ENCODE data around the gene TFF1.

TFF1 gene

DNA sequence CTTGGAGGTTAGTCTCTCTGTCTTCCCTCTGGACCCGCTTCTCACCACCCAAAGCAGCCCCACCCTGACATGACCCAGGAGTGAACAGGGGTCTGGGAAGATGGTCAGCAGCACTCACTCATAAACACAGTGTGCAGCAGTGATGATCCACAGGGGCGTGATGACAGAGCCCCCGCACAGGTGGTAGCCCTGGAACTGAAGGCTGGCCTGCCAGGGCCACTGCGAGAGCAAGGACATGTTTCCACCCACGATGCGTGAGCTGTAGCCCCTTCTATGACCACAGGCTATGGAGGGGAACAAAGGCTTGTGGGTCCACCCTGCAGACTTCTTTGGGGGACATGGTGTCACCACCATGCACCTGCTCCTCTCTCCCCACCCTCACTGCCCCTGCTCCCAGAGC is 16.6 kb upstream of the TFF1 start:
- DNase-seq (ENCODE audit: low read depth): no peak

DNA sequence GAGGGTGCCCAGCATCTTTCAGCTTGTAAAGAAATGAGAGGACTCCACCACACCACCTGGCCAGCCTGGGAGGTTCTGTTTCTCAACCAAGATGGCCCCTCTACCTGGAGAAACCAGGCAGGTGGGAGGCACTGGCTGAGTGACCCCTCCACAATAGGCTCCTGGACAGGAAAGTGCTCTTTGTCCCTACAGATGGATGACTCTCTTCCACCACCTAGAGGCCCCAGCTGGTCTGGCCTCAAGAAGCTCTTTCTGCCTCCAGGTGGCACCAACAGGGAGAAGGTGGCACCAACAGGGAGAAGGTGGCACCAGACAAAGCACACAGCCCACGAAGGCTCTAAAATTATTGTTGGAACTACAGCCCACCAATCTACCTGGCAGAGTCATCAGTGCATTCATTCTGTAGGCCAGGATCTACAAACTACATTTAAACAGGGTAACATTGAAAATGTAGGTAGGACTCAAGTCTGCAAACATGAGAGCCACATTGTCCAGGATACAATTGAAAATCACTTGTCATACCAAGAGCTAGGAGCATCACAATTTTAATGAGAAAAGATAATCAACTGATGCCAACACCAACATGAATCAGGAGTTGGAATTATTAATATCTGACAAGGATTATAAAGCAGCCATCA is 15.1 kb upstream of the TFF1 start:
- no peak for DNase-seq (ENCODE audit: low read depth)

- DNase-seq (ENCODE audit: low read depth): no peak
Measured at GRCh38 chr21:42379426-42380215, 13.3 kb upstream of the TFF1 start.

DNA sequence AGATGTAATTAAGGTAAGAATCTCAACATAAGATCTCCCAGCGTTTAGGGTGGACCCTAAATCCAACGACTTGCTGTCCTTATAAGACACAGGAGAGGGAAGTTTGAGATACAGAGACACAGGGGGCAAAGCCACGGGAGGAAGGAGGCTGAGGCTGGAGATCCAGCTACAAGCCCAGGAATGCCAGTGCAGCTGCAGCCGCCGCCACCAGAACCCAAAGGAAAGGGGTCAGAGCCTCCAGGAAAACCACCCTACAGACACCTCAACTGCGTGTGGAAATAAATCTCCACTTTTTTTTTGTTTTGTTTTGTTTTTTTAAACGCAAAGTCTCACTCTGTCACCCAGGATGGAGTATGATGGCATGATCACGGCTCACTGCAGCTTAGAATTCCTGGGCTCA is 12.1 kb upstream of the TFF1 start:
- DNase-seq (ENCODE audit: low read depth): no peak

GRCh38 chr21:42377951-42378340 is 11.6 kb upstream of the TFF1 start:
- DNase-seq (ENCODE audit: low read depth): no peak

DNA sequence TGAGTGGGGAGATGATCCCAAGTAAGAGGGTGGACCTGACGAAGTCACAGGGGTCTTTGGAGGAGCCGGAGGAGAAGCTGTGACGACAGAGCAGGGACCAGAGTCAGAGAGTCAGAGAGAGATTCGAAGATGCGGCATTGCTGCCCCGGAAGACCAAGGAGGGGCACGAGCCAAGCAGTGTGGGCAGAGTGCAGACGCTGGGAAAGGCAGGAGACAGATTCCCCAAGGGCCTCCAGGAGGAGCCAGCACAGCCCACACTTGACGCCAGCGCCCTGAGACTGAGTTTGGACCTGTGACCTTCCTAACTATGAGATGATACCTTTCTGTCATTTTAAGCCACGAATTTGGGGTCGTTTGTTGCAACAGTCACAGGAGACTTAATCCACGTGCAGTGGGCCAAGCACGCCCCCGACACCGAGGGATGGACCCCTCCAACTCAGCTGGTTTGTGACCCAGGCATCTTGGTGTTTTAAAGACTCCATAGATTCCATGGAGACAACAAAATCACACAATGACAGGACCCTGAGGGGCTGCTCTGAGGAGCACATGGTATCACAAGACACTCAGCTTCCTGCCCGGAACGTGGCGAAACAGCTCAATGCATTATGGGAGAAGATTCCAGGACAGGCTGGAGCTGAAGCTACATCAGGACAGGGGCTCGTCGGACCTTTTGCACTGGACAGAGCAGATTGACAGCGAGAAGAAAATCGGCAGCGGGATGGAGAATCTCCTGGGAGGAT is 11.0 kb upstream of the TFF1 start:
- no peak for DNase-seq (ENCODE audit: low read depth)

- no peak for DNase-seq (ENCODE audit: low read depth)
Measured at GRCh38 chr21:42376338-42376982, 10.1 kb upstream of the TFF1 start.

GRCh38 chr21:42375966-42376337 is 9.6 kb upstream of the TFF1 start:
- DNase-seq (ENCODE audit: low read depth): no peak

DNA sequence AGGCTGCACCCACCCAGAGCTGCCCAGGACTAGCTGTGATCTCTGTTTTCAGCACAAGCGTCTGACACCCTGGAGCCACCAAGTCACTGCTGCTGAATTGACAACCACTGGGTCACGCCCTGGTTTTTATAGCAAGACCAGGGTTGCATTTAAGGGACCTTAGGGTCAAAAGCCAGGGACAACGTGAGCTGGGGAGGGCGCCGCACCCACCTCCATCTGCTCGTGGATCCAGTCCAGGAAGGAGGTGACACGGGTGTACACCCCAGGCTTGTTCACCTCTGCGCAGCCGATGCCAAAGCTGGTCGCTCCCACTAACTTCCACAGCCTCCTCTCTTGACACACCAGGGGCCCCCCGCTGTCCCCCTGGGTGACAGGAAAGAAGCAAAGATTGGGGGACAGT is 9.2 kb upstream of the TFF1 start:
- no peak for DNase-seq (ENCODE audit: low read depth)

- no peak for DNase-seq (ENCODE audit: low read depth)
Measured at GRCh38 chr21:42374864-42375499, 8.6 kb upstream of the TFF1 start.

- no peak for DNase-seq (ENCODE audit: low read depth)
Measured at GRCh38 chr21:42374457-42374856, 8.1 kb upstream of the TFF1 start.

DNA sequence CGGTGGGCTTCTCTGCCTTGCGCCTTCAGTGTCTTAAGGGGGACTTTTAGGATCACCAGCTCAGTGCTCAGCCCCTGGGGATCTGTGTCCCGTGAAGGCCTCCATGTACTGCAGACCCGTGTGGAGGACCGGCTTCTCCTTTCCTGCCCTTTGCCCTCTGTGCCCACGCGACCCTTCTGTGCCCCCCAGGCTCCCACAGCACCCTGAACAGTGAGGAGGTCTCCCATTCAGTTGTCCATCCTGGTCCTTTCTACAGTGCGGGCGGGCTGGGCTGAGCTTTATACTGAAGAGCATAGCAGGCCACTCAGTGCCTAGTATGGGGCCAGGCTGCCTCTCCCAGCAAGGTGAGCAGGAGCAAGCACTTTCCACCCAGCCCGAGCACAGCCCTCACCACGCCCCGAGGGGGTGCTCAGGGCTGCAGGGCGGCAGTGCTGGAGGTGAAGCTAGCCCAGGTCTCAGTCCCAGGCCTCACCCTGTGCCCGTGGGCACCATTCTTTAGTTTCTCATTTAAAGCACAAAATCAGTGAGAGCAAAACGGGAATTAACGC is 7.6 kb upstream of the TFF1 start:
- no peak for DNase-seq (ENCODE audit: low read depth)

DNA sequence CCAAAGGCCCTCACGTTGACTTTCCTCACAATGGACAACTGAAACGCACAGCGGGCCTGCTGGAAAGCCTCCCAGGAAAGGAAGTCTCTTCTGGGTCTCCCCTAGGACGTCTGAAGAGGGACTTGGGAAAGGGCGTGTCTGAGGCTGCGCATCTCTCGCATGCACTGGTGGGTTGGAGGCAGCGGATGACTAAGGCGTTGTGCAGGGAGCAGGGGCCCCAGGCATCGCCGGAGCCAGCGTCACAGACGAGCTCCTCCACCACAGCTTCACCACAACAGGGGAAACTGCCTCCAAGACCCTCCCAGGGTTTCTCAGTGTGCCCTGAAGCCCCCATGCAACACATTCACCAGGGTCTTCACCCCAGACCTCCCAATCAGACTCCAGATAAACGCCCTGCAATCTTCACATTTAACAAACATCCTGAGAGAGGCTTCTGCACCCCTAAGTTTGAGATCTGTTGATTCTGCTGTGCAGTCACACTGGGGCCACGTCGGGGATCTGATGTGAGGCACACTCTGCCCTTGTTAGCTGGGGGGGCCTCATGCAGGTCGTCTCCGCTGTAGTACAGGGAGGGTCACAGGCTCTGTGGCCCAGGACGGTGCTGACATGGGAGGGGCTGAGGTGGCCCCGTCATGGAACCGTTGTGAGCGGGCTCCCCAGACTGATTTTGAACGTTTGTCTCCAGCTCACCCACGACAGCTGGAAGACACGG is 7.0 kb upstream of the TFF1 start:
- DNase-seq (ENCODE audit: low read depth): no peak

DNA sequence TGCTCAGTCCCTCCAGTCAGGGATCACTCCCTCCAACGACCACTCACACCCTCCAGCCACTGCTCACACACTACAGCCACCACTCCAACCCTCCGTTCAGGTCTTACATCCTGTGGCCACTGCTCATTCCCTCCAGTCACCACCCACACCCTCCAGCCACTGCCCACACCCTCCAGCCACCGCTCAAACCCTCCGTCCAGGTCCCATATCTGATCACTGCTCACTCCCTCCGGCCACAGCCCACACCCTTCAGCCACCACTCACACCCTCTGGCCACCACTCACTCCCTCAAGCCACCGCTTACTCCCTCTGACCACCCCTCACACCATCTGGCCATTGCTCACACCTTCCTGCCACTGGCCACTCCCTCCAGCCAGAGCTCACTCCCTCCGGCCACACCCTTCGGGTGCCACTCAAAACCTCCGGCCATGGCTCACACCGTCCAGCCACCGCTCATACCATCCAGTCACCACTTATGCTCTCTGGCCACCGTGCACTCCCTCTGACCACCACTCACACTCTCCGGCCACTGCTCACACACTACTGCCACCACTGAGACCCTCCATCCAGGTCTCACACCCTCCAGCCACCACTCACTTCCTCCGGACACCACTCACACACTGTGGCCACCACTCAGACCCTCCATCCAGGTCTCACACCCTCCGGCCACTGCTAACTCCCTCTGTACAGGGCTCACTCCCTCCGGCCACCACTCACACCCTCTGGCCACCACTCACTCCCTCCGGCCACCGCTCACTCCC is 4.7 kb upstream of the TFF1 start:
- no peak for DNase-seq (ENCODE audit: low read depth)

DNA sequence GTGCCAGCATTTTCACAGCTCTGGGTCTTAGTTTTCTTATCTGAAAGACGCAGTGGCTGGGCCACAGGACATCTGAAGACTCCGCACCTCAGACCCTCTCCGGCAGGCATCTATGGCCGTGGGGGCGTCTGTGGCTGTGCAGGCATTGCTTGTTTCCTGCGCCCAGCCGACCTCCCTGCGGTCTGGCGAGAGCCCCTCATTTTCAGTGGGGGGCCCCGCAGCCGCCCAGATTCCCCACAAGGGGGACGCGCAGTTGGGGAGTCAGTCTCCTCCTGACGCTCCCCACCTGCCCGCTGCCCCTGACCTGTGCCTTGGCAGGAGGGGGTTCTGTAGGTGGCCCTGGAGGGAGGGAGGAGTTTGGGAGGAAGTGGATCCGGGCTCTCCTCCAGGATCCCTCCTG is 3.5 kb upstream of the TFF1 start:
- no peak for DNase-seq (ENCODE audit: low read depth)

DNA sequence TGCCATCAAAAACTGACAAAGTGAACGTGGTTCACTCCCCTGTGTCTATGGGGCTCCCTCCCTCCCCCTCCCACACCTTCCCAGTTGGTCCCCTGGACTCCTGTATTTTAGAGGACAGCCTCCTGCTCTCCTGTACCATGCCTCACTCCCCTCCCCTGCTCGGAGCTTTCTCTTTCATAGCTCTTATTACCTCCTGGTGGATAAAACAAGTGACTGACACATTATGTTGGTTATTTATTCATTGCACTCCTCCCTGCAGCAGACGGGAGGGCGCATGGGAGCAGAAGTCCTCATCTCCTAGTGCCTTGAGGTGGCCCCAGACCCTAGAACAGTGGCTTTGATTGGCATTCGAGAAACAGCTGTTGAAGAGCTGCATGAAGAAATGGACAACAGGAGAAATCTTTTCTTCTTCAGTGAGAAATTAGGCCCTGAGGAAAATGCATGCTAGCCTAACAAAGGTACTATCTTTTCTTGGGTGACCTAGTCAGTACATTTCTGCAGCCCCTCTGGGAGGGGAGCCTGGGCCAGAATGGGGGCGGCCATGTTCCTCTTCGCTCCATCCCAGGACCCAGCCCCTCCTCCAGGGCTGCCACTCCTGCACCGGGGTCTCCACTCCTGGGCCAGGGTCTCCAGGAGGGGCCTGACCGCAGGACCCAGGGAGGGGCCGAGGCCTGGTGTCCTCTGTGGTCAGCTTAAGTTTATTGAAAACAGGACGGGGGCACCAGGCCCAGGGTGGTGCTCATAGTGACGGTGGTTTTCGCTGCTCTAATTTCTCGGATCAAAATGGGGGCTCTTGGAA is 1.2 kb upstream of the TFF1 start:
- no peak for DNase-seq (ENCODE audit: low read depth)

- no peak for DNase-seq (ENCODE audit: low read depth)
Measured at GRCh38 chr21:42365770-42366169, 565 bp downstream of the TFF1 start.

GRCh38 chr21:42364304-42364865 is 1.9 kb downstream of the TFF1 start:
- no peak for DNase-seq (ENCODE audit: low read depth)

GRCh38 chr21:42363312-42363711 is 3.0 kb downstream of the TFF1 start:
- no peak for DNase-seq (ENCODE audit: low read depth)

Data from stimulated activated CD8-positive, alpha-beta memory T cell treated with anti-CD3 and anti-CD28 coated beads, Interleukin-12 subunit alpha, Interleukin-12 subunit beta, amount 100 ng/mL, for 1 hour (primary cell).